Activated CD4-positive, alpha-beta T cell treated with anti-CD3 and anti-CD28 coated beads, Interleukin-2, amount 10 ng/mL, durations not matched to agents 24 days and 14 days (primary cell): Measurements from ENCODE around the gene HPRT1. TPM values are rescaled to one million over a fixed set of nuclear protein-coding genes. Genes with fewer than 3 reads are reported as not detected.

Experiments
- DNase-seq: peaks from one replicate; pipeline ENCODE4 v3.0.0; 2022
- H3K27ac Mint-ChIP-seq: one replicate; pipeline ENCODE4 v1.8.0; 2022; ENCODE audit warnings: mild to moderate bottlenecking, mixed read lengths
- H3K27me3 Mint-ChIP-seq: one replicate; pipeline ENCODE4 v1.8.0; 2022; ENCODE audit warnings: mixed read lengths
- H3K36me3 Mint-ChIP-seq: one replicate; pipeline ENCODE4 v1.8.0; 2022; ENCODE audit warnings: low read depth, mild to moderate bottlenecking, mixed read lengths
- H3K4me1 Mint-ChIP-seq: one replicate; pipeline ENCODE4 v1.8.0; 2021; ENCODE audit warnings: mixed read lengths
- H3K4me3 Mint-ChIP-seq: one replicate; pipeline ENCODE4 v1.8.0; 2022; ENCODE audit warnings: mild to moderate bottlenecking, moderate library complexity, mixed read lengths
- H3K9me3 Mint-ChIP-seq: one replicate; pipeline ENCODE4 v1.8.0; 2021; ENCODE audit warnings: mixed read lengths
- intact Hi-C: fragments of 100-400 bp; cut with micrococcal nuclease; formaldehyde crosslinking; loops from one replicate; pipeline ENCODE4 v1.15.1; 2023
- total RNA-seq: library from RNA; stranded (reverse); gene quantifications from 2 replicates; pipeline ENCODE4 v1.2.3, GENCODE V29; 2022

The HPRT1 gene
- 121 and 128 TPM in 2 replicates for total RNA-seq

- intact Hi-C loops, result loop anchor here (5.0 kb wide), 1 partner anchor 288 kb away; no protein-coding TSS in a partner anchor
- Mint-ChIP-seq H3K36me3 (peaks cover 5% of the 10 kb centered on the region), H3K27me3 (no peaks in the 10 kb centered on the region), H3K27ac (peak within 1 kb of the TSS; percentile 91), H3K9me3 (no peaks in the 10 kb centered on the region), H3K4me1 (peaks cover 9% of the 10 kb centered on the region), H3K4me3 (peak within 1 kb of the TSS; percentile 94)
- DNase-seq, result peak; percentile 94
These were observed at the start of gene HPRT1 for GRCh38 chrX:134460005-134460861. HPRT1 (plus strand) TSS chrX:134460165; CDS start chrX:134460312, 147 bp downstream.

GRCh38 chrX:134416087-134416486, 43.9 kb upstream of the HPRT1 start:
- Mint-ChIP-seq H3K27me3 (no peaks in the 10 kb centered on the region), H3K36me3 (peaks cover 24% of the 10 kb centered on the region)
- DNase-seq, result no peak

GRCh38 chrX:134418317-134419113, 41.5 kb upstream of the HPRT1 start:
- no peaks in the 10 kb centered on the region for H3K4me1 Mint-ChIP-seq
- H3K4me3 Mint-ChIP-seq, result no peak overlapping the region
- H3K9me3 Mint-ChIP-seq, result no peaks in the 10 kb centered on the region
- intact Hi-C loops, result no loop called here
- DNase-seq, result no peak
- H3K27me3 Mint-ChIP-seq, result no peaks in the 10 kb centered on the region
- H3K27ac Mint-ChIP-seq, result no peak overlapping the region
- peaks cover 27% of the 10 kb centered on the region for H3K36me3 Mint-ChIP-seq

More at GRCh38 chrX:134416087-134416486, 43.9 kb upstream of the HPRT1 start:
- H3K9me3 Mint-ChIP-seq, result no peaks in the 10 kb centered on the region
- no peak overlapping the region for H3K27ac Mint-ChIP-seq
- H3K4me3 Mint-ChIP-seq, result no peak overlapping the region
- no peaks in the 10 kb centered on the region for H3K4me1 Mint-ChIP-seq
- intact Hi-C loops, result no loop called here

- Mint-ChIP-seq H3K27ac (no peak overlapping the region), H3K9me3 (no peaks in the 10 kb centered on the region), H3K27me3 (no peaks in the 10 kb centered on the region), H3K4me3 (no peak overlapping the region), H3K4me1 (no peaks in the 10 kb centered on the region), H3K36me3 (peaks cover 27% of the 10 kb centered on the region)
- intact Hi-C loops, result no loop called here
- no peak for DNase-seq
These were observed 40.2 kb upstream of the HPRT1 start for GRCh38 chrX:134419784-134420183.

- H3K27me3 Mint-ChIP-seq, result no peaks in the 10 kb centered on the region
- peaks cover 26% of the 10 kb centered on the region for H3K36me3 Mint-ChIP-seq
These were observed 36.4 kb upstream of the HPRT1 start for GRCh38 chrX:134423606-134424005.

GRCh38 chrX:134426281-134426680, 33.7 kb upstream of the HPRT1 start:
- intact Hi-C loops, result no loop called here

More at GRCh38 chrX:134423606-134424005, 36.4 kb upstream of the HPRT1 start:
- Mint-ChIP-seq H3K9me3 (no peaks in the 10 kb centered on the region), H3K27ac (no peak overlapping the region), H3K4me1 (no peaks in the 10 kb centered on the region), H3K4me3 (no peak overlapping the region)
- DNase-seq, result no peak
- intact Hi-C loops, result no loop called here

GRCh38 chrX:134431894-134432293, 28.1 kb upstream of the HPRT1 start:
- peaks cover 40% of the 10 kb centered on the region for H3K36me3 Mint-ChIP-seq
- peak overlapping the region; percentile 32 for H3K27ac Mint-ChIP-seq
- DNase-seq, result no peak
- peaks cover 6% of the 10 kb centered on the region for H3K4me1 Mint-ChIP-seq
- H3K4me3 Mint-ChIP-seq, result no peak overlapping the region
- intact Hi-C loops, result no loop called here
- no peaks in the 10 kb centered on the region for H3K27me3 Mint-ChIP-seq
- H3K9me3 Mint-ChIP-seq, result no peaks in the 10 kb centered on the region

More at GRCh38 chrX:134426281-134426680, 33.7 kb upstream of the HPRT1 start:
- H3K36me3 Mint-ChIP-seq, result peaks cover 32% of the 10 kb centered on the region
- no peak overlapping the region for H3K27ac Mint-ChIP-seq
- no peak overlapping the region for H3K4me3 Mint-ChIP-seq
- no peaks in the 10 kb centered on the region for H3K9me3 Mint-ChIP-seq
- no peak for DNase-seq
- H3K27me3 Mint-ChIP-seq, result no peaks in the 10 kb centered on the region
- H3K4me1 Mint-ChIP-seq, result no peaks in the 10 kb centered on the region

GRCh38 chrX:134435894-134436293, 24.1 kb upstream of the HPRT1 start:
- no peak overlapping the region for H3K4me3 Mint-ChIP-seq
- H3K27ac Mint-ChIP-seq, result no peak overlapping the region
- intact Hi-C loops, result no loop called here
- H3K36me3 Mint-ChIP-seq, result peaks cover 33% of the 10 kb centered on the region
- peaks cover 6% of the 10 kb centered on the region for H3K4me1 Mint-ChIP-seq
- no peaks in the 10 kb centered on the region for H3K27me3 Mint-ChIP-seq
- H3K9me3 Mint-ChIP-seq, result no peaks in the 10 kb centered on the region
- DNase-seq, result no peak

GRCh38 chrX:134443020-134443419, 16.9 kb upstream of the HPRT1 start:
- intact Hi-C loops, result no loop called here
- no peaks in the 10 kb centered on the region for H3K27me3 Mint-ChIP-seq
- peaks cover 13% of the 10 kb centered on the region for H3K36me3 Mint-ChIP-seq
- no peaks in the 10 kb centered on the region for H3K9me3 Mint-ChIP-seq
- peaks cover 7% of the 10 kb centered on the region for H3K4me1 Mint-ChIP-seq
- no peak for DNase-seq
- H3K4me3 Mint-ChIP-seq, result no peak overlapping the region
- no peak overlapping the region for H3K27ac Mint-ChIP-seq

GRCh38 chrX:134443461-134443860, 16.5 kb upstream of the HPRT1 start:
- no peaks in the 10 kb centered on the region for H3K27me3 Mint-ChIP-seq
- H3K4me3 Mint-ChIP-seq, result no peak overlapping the region
- peaks cover 7% of the 10 kb centered on the region for H3K4me1 Mint-ChIP-seq
- H3K27ac Mint-ChIP-seq, result no peak overlapping the region
- no peaks in the 10 kb centered on the region for H3K9me3 Mint-ChIP-seq
- DNase-seq, result no peak
- peaks cover 12% of the 10 kb centered on the region for H3K36me3 Mint-ChIP-seq
- intact Hi-C loops, result no loop called here

GRCh38 chrX:134444681-134445080, 15.3 kb upstream of the HPRT1 start:
- intact Hi-C loops, result no loop called here

GRCh38 chrX:134452596-134452995, 7.4 kb upstream of the HPRT1 start:
- no peak overlapping the region for H3K4me3 Mint-ChIP-seq
- peaks cover 6% of the 10 kb centered on the region for H3K36me3 Mint-ChIP-seq
- no peaks in the 10 kb centered on the region for H3K9me3 Mint-ChIP-seq
- intact Hi-C loops, result no loop called here
- H3K4me1 Mint-ChIP-seq, result no peaks in the 10 kb centered on the region
- no peak overlapping the region for H3K27ac Mint-ChIP-seq
- no peak for DNase-seq
- H3K27me3 Mint-ChIP-seq, result no peaks in the 10 kb centered on the region

More at GRCh38 chrX:134444681-134445080, 15.3 kb upstream of the HPRT1 start:
- H3K4me1 Mint-ChIP-seq, result peaks cover 7% of the 10 kb centered on the region
- H3K27me3 Mint-ChIP-seq, result no peaks in the 10 kb centered on the region
- H3K27ac Mint-ChIP-seq, result peak overlapping the region; percentile 37
- H3K36me3 Mint-ChIP-seq, result peaks cover 9% of the 10 kb centered on the region
- H3K9me3 Mint-ChIP-seq, result no peaks in the 10 kb centered on the region
- DNase-seq, result no peak
- no peak overlapping the region for H3K4me3 Mint-ChIP-seq

- H3K27ac Mint-ChIP-seq, result no peak overlapping the region
- H3K27me3 Mint-ChIP-seq, result no peaks in the 10 kb centered on the region
- no peaks in the 10 kb centered on the region for H3K9me3 Mint-ChIP-seq
- no peaks in the 10 kb centered on the region for H3K4me1 Mint-ChIP-seq
- intact Hi-C loops, result no loop called here
- H3K36me3 Mint-ChIP-seq, result peaks cover 6% of the 10 kb centered on the region
- DNase-seq, result no peak
- no peak overlapping the region for H3K4me3 Mint-ChIP-seq
These were observed 6.3 kb upstream of the HPRT1 start for GRCh38 chrX:134453631-134454030.

GRCh38 chrX:134454506-134454905, 5.5 kb upstream of the HPRT1 start:
- no peaks in the 10 kb centered on the region for H3K4me1 Mint-ChIP-seq
- DNase-seq, result no peak
- intact Hi-C loops, result no loop called here
- no peaks in the 10 kb centered on the region for H3K27me3 Mint-ChIP-seq
- no peak overlapping the region for H3K4me3 Mint-ChIP-seq
- no peaks in the 10 kb centered on the region for H3K9me3 Mint-ChIP-seq
- H3K36me3 Mint-ChIP-seq, result peaks cover 6% of the 10 kb centered on the region
- no peak overlapping the region for H3K27ac Mint-ChIP-seq
